ENCODE measurements around the gene PTPRG. TPM values are rescaled to one million over a fixed set of nuclear protein-coding genes. Genes with fewer than 3 reads are reported as not detected.

The PTPRG gene
- total and polyA plus RNA-seq, 10 of the 15 experiments (the other 5 are each of a cell fraction or from before 2014, with no cell fraction given) = 0.29 to 20.7 (median 1.4) TPM

GRCh38 chr3:61944726-61945125, 383.4 kb downstream of the PTPRG start:
- ChIA-PET SMC1A (ENCODE audit: uncharacterized antibody, unreplicated experiment) (interaction anchor here (1.3 to 2.8 kb wide), 6 partner anchors 11 to 86 kb away, joined by 4 to 12 read pairs (median 6); no protein-coding TSS in a partner anchor), POLR2A (interaction anchor here (1.0 to 1.8 kb wide), 2 partner anchors 10 kb away, joined by 4 to 8 read pairs; no protein-coding TSS in a partner anchor), RAD21 (ENCODE audit: unreplicated experiment) (interaction anchor here (0.6 to 2.3 kb wide), 5 partner anchors 11 to 380 kb away, joined by 3 to 26 read pairs (median 4); no protein-coding TSS in a partner anchor), CTCF (interaction anchor here (1.4 to 4.3 kb wide), 4 partner anchors 9 to 86 kb away, joined by 4 to 52 read pairs (median 8); no protein-coding TSS in a partner anchor)
- 26% methylated on average over 6 of the region's 6 CpGs for WGBS (ENCODE audit: insufficient coverage, insufficient replicate concordance, low lambda C conversion rate, missing lambda C conversion rate)
- no peak for DNase-seq (ENCODE audit: low read depth, low spot score)
- BruUV-seq (replicated peaks) = no TSS peak
- no peaks in the 10 kb centered on the region for H3K79me2 ChIP-seq (ENCODE audit: control insufficient read depth, insufficient read depth, low read length)
- H3K9ac ChIP-seq (ENCODE audit: control insufficient read depth, insufficient read depth, low read length) = no peak overlapping the region
- H3K4me1 ChIP-seq (ENCODE audit: control insufficient read depth, insufficient read depth, low read length) = no peaks in the 10 kb centered on the region
- intact Hi-C loops (cut with micrococcal nuclease; ENCODE audit: unreplicated experiment) (no loop called here), in situ Hi-C loops (cut with MboI) (no loop called here)
- no peak overlapping the region for H3K4me2 ChIP-seq (ENCODE audit: control insufficient read depth, insufficient read depth)
- no peak overlapping the region for H3K27ac ChIP-seq (ENCODE audit: control insufficient read depth, insufficient read depth)
- no peaks in the 10 kb centered on the region for H3K27me3 ChIP-seq (replicated peaks in 1 of 2; ENCODE audit: control insufficient read depth in 2 of 2, insufficient read depth in 2 of 2, low read length in 1 of 2)
- TF ChIP-seq HDGF (IDR thresholded peaks at IDR 0.05) (no peak), TCF12 (IDR thresholded peaks at IDR 0.05; ENCODE audit: low read depth, low read length) (no peak), RAD51 (IDR thresholded peaks at IDR 0.05) (no peak), SRF (IDR thresholded peaks at IDR 0.05; ENCODE audit: low read depth in 2 of 2, low read length in 2 of 2) (no peak)
- FAIRE-seq = no peak
- no peak overlapping the region for H3K4me3 ChIP-seq
- no peak overlapping the region for H2AFZ ChIP-seq (ENCODE audit: control insufficient read depth, low read depth, low read length)
- no peaks in the 10 kb centered on the region for H3K9me3 ChIP-seq (replicated peaks; ENCODE audit: control insufficient read depth, insufficient read depth, low read length)
- no peaks in the 10 kb centered on the region for H3K36me3 ChIP-seq (ENCODE audit: control insufficient read depth in 2 of 2, insufficient read depth in 2 of 2, low read length in 1 of 2)
- no peaks in the 10 kb centered on the region for H4K20me1 ChIP-seq (ENCODE audit: control insufficient read depth, insufficient read depth)
- ATAC-seq = no peak

- 19% methylated on average over 3 of the region's 3 CpGs for WGBS (ENCODE audit: insufficient coverage, insufficient replicate concordance, low lambda C conversion rate, missing lambda C conversion rate)
- Histone ChIP-seq H3K79me2 (ENCODE audit: control insufficient read depth, insufficient read depth, low read length) (no peaks in the 10 kb centered on the region), H3K27me3 (replicated peaks in 1 of 2; ENCODE audit: control insufficient read depth in 2 of 2, insufficient read depth in 2 of 2, low read length in 1 of 2) (no peaks in the 10 kb centered on the region), H3K27ac (ENCODE audit: control insufficient read depth, insufficient read depth) (no peak overlapping the region), H3K9ac (ENCODE audit: control insufficient read depth, insufficient read depth, low read length) (no peak overlapping the region), H3K9me3 (replicated peaks; ENCODE audit: control insufficient read depth, insufficient read depth, low read length) (no peaks in the 10 kb centered on the region), H2AFZ (ENCODE audit: control insufficient read depth, low read depth, low read length) (no peak overlapping the region), H3K36me3 (ENCODE audit: control insufficient read depth in 2 of 2, insufficient read depth in 2 of 2, low read length in 1 of 2) (no peaks in the 10 kb centered on the region), H3K4me2 (ENCODE audit: control insufficient read depth, insufficient read depth) (no peak overlapping the region), H3K4me1 (ENCODE audit: control insufficient read depth, insufficient read depth, low read length) (no peaks in the 10 kb centered on the region), H3K4me3 (no peak overlapping the region), H4K20me1 (ENCODE audit: control insufficient read depth, insufficient read depth) (no peaks in the 10 kb centered on the region)
- ATAC-seq = peak; percentile 57
- no peak for DNase-seq (ENCODE audit: low read depth, low spot score)
- SMC1A ChIA-PET (ENCODE audit: uncharacterized antibody, unreplicated experiment) = interaction anchor here (0.6 to 2.2 kb wide), 22 partner anchors 10 to 241 kb away, joined by 3 to 39 read pairs (median 4); no protein-coding TSS in a partner anchor
- FAIRE-seq = no peak
- TF ChIP-seq ZBTB40 (IDR thresholded peaks at IDR 0.05; ENCODE audit: borderline replicate concordance) (no peak), MEF2B (IDR thresholded peaks at IDR 0.05; ENCODE audit: partially characterized antibody, poor library complexity, severe bottlenecking) (peak; percentile 42), ZNF24 (IDR thresholded peaks at IDR 0.05) (peak; percentile 88)
- BruUV-seq (replicated peaks) = no TSS peak
- intact Hi-C loops (cut with micrococcal nuclease; ENCODE audit: unreplicated experiment) (no loop called here), in situ Hi-C loops (cut with MboI) (no loop called here)
- POLR2A ChIA-PET = interaction anchor here (0.6 to 2.7 kb wide), 8 partner anchors 9 to 427 kb away, joined by 3 to 8 read pairs (median 6); no protein-coding TSS in a partner anchor
- CTCF ChIA-PET = interaction anchor here (0.9 to 4.3 kb wide), 7 partner anchors 9 to 382 kb away, joined by 3 to 52 read pairs (median 4); no protein-coding TSS in a partner anchor
- RAD21 ChIA-PET (ENCODE audit: unreplicated experiment) = interaction anchor here (0.7 to 2.3 kb wide), 17 partner anchors 10 to 242 kb away, joined by 3 to 26 read pairs (median 5); no protein-coding TSS in a partner anchor
Observed at GRCh38 chr3:61945657-61946056, 384.3 kb downstream of the PTPRG start.
